Neural cell (in vitro differentiated cells): ENCODE data around the gene HUS1B. TPM values are rescaled to one million over a fixed set of nuclear protein-coding genes. Genes with fewer than 3 reads are reported as not detected.

ENCODE experiments used
- H2AFZ ChIP-seq: fragments of 200-600, 300-800 bp; sonication (generic), shearing (Covaris generic); 2 replicates; pipeline ENCODE4 v1.6.0; 2014; ENCODE audit warnings: low read depth, mild to moderate bottlenecking, antibody characterized with exemption, low read length, moderate library complexity
- H3F3A ChIP-seq: fragments of 200-600 bp; shearing (Covaris generic); 2 replicates; pipeline ENCODE4 v1.6.1; 2016; ENCODE audit warnings: mild to moderate bottlenecking, moderate library complexity, mixed read lengths, antibody characterized with exemption, low read length; ENCODE audit not compliant: insufficient read depth, poor library complexity, severe bottlenecking
- H3K27ac ChIP-seq: fragments of 200-600, 300-800 bp; sonication (generic), shearing (Covaris generic); 2 replicates; pipeline ENCODE4 v1.5.1; 2014; ENCODE audit warnings: mild to moderate bottlenecking, low read length, moderate library complexity
- H3K27me3 ChIP-seq: fragments of 300-800, 200-600 bp; sonication (generic), shearing (Covaris generic); 2 replicates; pipeline ENCODE4 v1.6.0; 2014; ENCODE audit warnings: mild to moderate bottlenecking, low read depth, low read length, moderate library complexity; ENCODE audit not compliant: insufficient read depth
- H3K36me3 ChIP-seq: fragments of 300-800, 200-600 bp; sonication (generic), shearing (Covaris generic); 2 replicates; pipeline ENCODE4 v1.5.1; 2014; ENCODE audit warnings: mild to moderate bottlenecking, antibody characterized with exemption, low read length, moderate library complexity; ENCODE audit not compliant: insufficient read depth
- H3K4me2 ChIP-seq: fragments of 300-800, 200-600 bp; sonication (generic), shearing (Covaris generic); 2 replicates; pipeline ENCODE4 v1.6.0; 2014; ENCODE audit warnings: mild to moderate bottlenecking, low read length
- H3K4me3 ChIP-seq: fragments of 300-800, 200-600 bp; sonication (generic), shearing (Covaris generic); 2 replicates; pipeline ENCODE4 v1.5.1; 2014; ENCODE audit warnings: mild to moderate bottlenecking, low read length, moderate library complexity
- H3K79me2 ChIP-seq: fragments of 200-600 bp; shearing (Covaris generic); replicated peaks from 2 replicates; pipeline ENCODE4 v1.6.0; 2014; ENCODE audit warnings: mild to moderate bottlenecking, low read length, moderate library complexity; ENCODE audit not compliant: insufficient read depth
- H3K9ac ChIP-seq: fragments of 300-800, 200-600 bp; sonication (generic), shearing (Covaris generic); 2 replicates; pipeline ENCODE4 v1.6.1; 2016; ENCODE audit warnings: mild to moderate bottlenecking, low read length, mixed read lengths
- H3K9me2 ChIP-seq: fragments of 200-600 bp; shearing (Covaris generic); 2 replicates; pipeline ENCODE4 v1.6.1; 2016; ENCODE audit warnings: mild to moderate bottlenecking, low read length, mixed read lengths; ENCODE audit not compliant: insufficient read depth
- H3K9me3 ChIP-seq: fragments of 200-600, 300-800 bp; sonication (generic), shearing (Covaris generic); 2 replicates; pipeline ENCODE4 v1.6.1; 2016; ENCODE audit warnings: mild to moderate bottlenecking, mixed run types, low read length, moderate library complexity, mixed read lengths
- H4K20me1 ChIP-seq: fragments of 200-600 bp; shearing (Covaris generic); 2 replicates; pipeline ENCODE4 v1.6.1; 2016; ENCODE audit warnings: mild to moderate bottlenecking, mixed run types; ENCODE audit not compliant: insufficient read depth
- EP300 ChIP-seq: fragments of 450-650 bp; conservative IDR thresholded peaks from 2 replicates; pipeline ENCODE4 v1.6.1; 2014; ENCODE audit warnings: antibody characterized with exemption, mild to moderate bottlenecking, moderate library complexity; ENCODE audit not compliant: poor library complexity, severe bottlenecking
- EZH2 ChIP-seq: fragments of 200-600, 300-800 bp; shearing (Covaris generic), sonication (generic); IDR thresholded peaks from 2 replicates; pipeline ENCODE4 v1.6.1; 2014; ENCODE audit warnings: antibody characterized with exemption, low read length, borderline replicate concordance, mild to moderate bottlenecking; ENCODE audit not compliant: insufficient read depth, poor library complexity, severe bottlenecking
- MXI1 ChIP-seq: fragments of 450-650 bp; conservative IDR thresholded peaks from 2 replicates; pipeline ENCODE4 v1.6.1; 2014; ENCODE audit warnings: antibody characterized with exemption, mild to moderate bottlenecking; ENCODE audit not compliant: poor library complexity, severe bottlenecking
- POLR2AphosphoS5 ChIP-seq: IDR thresholded peaks from 2 replicates; pipeline ENCODE4 v1.6.1; 2012
- RAD21 ChIP-seq: fragments of 450-650 bp; conservative IDR thresholded peaks from 2 replicates; pipeline ENCODE4 v1.6.1; 2014; ENCODE audit warnings: antibody characterized with exemption, mild to moderate bottlenecking, moderate library complexity
- SMC3 ChIP-seq: fragments of 450-650 bp; conservative IDR thresholded peaks from 2 replicates; pipeline ENCODE4 v1.6.1; 2014; ENCODE audit warnings: antibody characterized with exemption, mild to moderate bottlenecking, moderate library complexity; ENCODE audit not compliant: poor library complexity
- TAF1 ChIP-seq: IDR thresholded peaks from 2 replicates; pipeline ENCODE4 v1.6.1; 2012; ENCODE audit warnings: low read depth
- polyA plus RNA-seq: library from polyadenylated mRNA; depleted of rRNA; stranded (reverse); fragments of >200 nt; gene quantifications from 2 replicates; pipeline ENCODE4 v1.2.3, GENCODE V29; 2014
- TF ChIP-seq, protein P1 (sequence below): IDR thresholded peaks from 2 replicates; pipeline ENCODE4 v1.6.1; 2012; ENCODE audit warnings: borderline replicate concordance
- TF ChIP-seq, protein P2 (sequence below): fragments of 450-650 bp; IDR thresholded peaks from 2 replicates; pipeline ENCODE4 v1.5.1; 2014; ENCODE audit warnings: antibody characterized with exemption, mild to moderate bottlenecking, moderate library complexity; ENCODE audit not compliant: poor library complexity, severe bottlenecking

HUS1B gene
- polyA plus RNA-seq, 1 donor from 2014 or later = 0.52 TPM

GRCh38 chr6:692356-692851, 35.5 kb upstream of the HUS1B start:
- peak overlapping the region; percentile 87 for H3K9ac ChIP-seq
- H3K9me3 ChIP-seq = no peaks in the 10 kb centered on the region
- H3K27me3 ChIP-seq = no peaks in the 10 kb centered on the region
- H3F3A ChIP-seq = no peaks in the 10 kb centered on the region
- no peaks in the 10 kb centered on the region for H3K36me3 ChIP-seq
- peaks cover 37% of the 10 kb centered on the region for H3K79me2 ChIP-seq
- H2AFZ ChIP-seq = peak overlapping the region; percentile 45
- no peaks in the 10 kb centered on the region for H4K20me1 ChIP-seq
- H3K4me2 ChIP-seq = peak overlapping the region; percentile 84
- peak overlapping the region; percentile 97 for H3K4me3 ChIP-seq
- H3K9me2 ChIP-seq = no peaks in the 10 kb centered on the region
- no peak for TF ChIP-seq MXI1
- TF ChIP-seq, protein P1, sequence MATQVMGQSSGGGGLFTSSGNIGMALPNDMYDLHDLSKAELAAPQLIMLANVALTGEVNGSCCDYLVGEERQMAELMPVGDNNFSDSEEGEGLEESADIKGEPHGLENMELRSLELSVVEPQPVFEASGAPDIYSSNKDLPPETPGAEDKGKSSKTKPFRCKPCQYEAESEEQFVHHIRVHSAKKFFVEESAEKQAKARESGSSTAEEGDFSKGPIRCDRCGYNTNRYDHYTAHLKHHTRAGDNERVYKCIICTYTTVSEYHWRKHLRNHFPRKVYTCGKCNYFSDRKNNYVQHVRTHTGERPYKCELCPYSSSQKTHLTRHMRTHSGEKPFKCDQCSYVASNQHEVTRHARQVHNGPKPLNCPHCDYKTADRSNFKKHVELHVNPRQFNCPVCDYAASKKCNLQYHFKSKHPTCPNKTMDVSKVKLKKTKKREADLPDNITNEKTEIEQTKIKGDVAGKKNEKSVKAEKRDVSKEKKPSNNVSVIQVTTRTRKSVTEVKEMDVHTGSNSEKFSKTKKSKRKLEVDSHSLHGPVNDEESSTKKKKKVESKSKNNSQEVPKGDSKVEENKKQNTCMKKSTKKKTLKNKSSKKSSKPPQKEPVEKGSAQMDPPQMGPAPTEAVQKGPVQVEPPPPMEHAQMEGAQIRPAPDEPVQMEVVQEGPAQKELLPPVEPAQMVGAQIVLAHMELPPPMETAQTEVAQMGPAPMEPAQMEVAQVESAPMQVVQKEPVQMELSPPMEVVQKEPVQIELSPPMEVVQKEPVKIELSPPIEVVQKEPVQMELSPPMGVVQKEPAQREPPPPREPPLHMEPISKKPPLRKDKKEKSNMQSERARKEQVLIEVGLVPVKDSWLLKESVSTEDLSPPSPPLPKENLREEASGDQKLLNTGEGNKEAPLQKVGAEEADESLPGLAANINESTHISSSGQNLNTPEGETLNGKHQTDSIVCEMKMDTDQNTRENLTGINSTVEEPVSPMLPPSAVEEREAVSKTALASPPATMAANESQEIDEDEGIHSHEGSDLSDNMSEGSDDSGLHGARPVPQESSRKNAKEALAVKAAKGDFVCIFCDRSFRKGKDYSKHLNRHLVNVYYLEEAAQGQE = no peak
- no peak overlapping the region for H3K27ac ChIP-seq

DNA sequence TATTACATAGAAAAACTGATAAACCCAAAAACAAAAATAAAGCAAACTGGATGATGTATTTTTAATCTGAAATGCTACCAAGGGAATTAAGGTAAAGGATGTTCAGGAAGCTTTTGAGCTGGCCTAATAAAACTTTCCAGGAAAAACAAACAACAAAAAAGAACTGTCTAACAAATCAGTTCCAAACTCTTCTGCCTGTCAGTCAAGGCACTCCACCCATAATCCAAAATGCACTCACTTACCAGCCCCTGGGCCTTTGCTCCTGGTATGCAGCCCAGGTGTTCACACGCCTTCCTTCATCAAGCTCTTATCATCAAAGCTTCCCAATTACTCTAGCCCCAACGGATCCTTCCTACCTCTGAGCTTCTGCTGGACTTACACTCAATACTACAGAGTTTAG, 32.3 kb upstream of the HUS1B start:
- no peaks in the 10 kb centered on the region for H4K20me1 ChIP-seq
- H3K4me2 ChIP-seq = no peak overlapping the region
- TF ChIP-seq SMC3 (no peak), RAD21 (no peak), MXI1 (no peak), POLR2AphosphoS5 (no peak), TAF1 (no peak), EP300 (no peak), EZH2 (no peak)
- TF ChIP-seq, protein P1 = no peak
- TF ChIP-seq, protein P2, sequence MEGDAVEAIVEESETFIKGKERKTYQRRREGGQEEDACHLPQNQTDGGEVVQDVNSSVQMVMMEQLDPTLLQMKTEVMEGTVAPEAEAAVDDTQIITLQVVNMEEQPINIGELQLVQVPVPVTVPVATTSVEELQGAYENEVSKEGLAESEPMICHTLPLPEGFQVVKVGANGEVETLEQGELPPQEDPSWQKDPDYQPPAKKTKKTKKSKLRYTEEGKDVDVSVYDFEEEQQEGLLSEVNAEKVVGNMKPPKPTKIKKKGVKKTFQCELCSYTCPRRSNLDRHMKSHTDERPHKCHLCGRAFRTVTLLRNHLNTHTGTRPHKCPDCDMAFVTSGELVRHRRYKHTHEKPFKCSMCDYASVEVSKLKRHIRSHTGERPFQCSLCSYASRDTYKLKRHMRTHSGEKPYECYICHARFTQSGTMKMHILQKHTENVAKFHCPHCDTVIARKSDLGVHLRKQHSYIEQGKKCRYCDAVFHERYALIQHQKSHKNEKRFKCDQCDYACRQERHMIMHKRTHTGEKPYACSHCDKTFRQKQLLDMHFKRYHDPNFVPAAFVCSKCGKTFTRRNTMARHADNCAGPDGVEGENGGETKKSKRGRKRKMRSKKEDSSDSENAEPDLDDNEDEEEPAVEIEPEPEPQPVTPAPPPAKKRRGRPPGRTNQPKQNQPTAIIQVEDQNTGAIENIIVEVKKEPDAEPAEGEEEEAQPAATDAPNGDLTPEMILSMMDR = no peak
- H3K9ac ChIP-seq = no peak overlapping the region
- no peaks in the 10 kb centered on the region for H3K9me2 ChIP-seq
- H3K79me2 ChIP-seq = peaks cover 43% of the 10 kb centered on the region
- H2AFZ ChIP-seq = no peak overlapping the region
- no peaks in the 10 kb centered on the region for H3K36me3 ChIP-seq
- no peaks in the 10 kb centered on the region for H3K27me3 ChIP-seq
- H3K27ac ChIP-seq = no peak overlapping the region
- H3F3A ChIP-seq = no peaks in the 10 kb centered on the region
- no peaks in the 10 kb centered on the region for H3K9me3 ChIP-seq
- no peak overlapping the region for H3K4me3 ChIP-seq
